ENCODE data around the gene SLAMF8.

SLAMF8 gene

GRCh38 chr1:159843459-159843858, 16.8 kb downstream of the SLAMF8 start:
- Histone ChIP-seq H4K20me1 (no peaks in the 10 kb centered on the region), H3K4me3 (no peak overlapping the region), H3K27me3 (no peaks in the 10 kb centered on the region; the same call in 1 of the 2 replicates), H3K4me1 (peaks cover 13% of the 10 kb centered on the region; the same call in 1 of the 2 replicates), H3K9me3 (no peaks in the 10 kb centered on the region), H3K9ac (no peak overlapping the region), H3K4me2 (no peak overlapping the region), H3K27ac (no peak overlapping the region), H3K36me3 (no peaks in the 10 kb centered on the region)
- no peak for TF ChIP-seq Cebpa-rat (IDR thresholded peaks at IDR 0.05)

GRCh38 chr1:159845751-159846629, 19.3 kb downstream of the SLAMF8 start:
- Histone ChIP-seq H3K27ac (no peak overlapping the region), H3K4me1 (no peaks in the 10 kb centered on the region), H4K20me1 (no peaks in the 10 kb centered on the region), H3K36me3 (no peaks in the 10 kb centered on the region), H3K27me3 (no peaks in the 10 kb centered on the region; the same call in 1 of the 2 replicates), H3K4me3 (no peak overlapping the region), H3K9ac (no peak overlapping the region), H3K4me2 (no peak overlapping the region), H3K9me3 (no peaks in the 10 kb centered on the region)
- TF ChIP-seq Cebpa-rat (IDR thresholded peaks at IDR 0.05), result no peak

- no peak overlapping the region for H3K9ac ChIP-seq
- no peaks in the 10 kb centered on the region for H3K36me3 ChIP-seq
- H3K4me3 ChIP-seq, result no peak overlapping the region
- no peaks in the 10 kb centered on the region for H4K20me1 ChIP-seq
- no peaks in the 10 kb centered on the region for H3K9me3 ChIP-seq
- H3K4me2 ChIP-seq, result no peak overlapping the region
- TF ChIP-seq Cebpa-rat (IDR thresholded peaks at IDR 0.05), result no peak
- no peaks in the 10 kb centered on the region for H3K4me1 ChIP-seq
- no peaks in the 10 kb centered on the region; the same call in none of the 2 replicates for H3K27me3 ChIP-seq
- no peak overlapping the region for H3K27ac ChIP-seq
Observed at GRCh38 chr1:159847231-159847630, 20.6 kb downstream of the SLAMF8 start.

GRCh38 chr1:159848326-159848725, 21.7 kb downstream of the SLAMF8 start:
- H3K4me1 ChIP-seq, result no peaks in the 10 kb centered on the region
- H3K36me3 ChIP-seq, result no peaks in the 10 kb centered on the region
- no peaks in the 10 kb centered on the region for H4K20me1 ChIP-seq
- H3K4me2 ChIP-seq, result no peak overlapping the region
- peaks cover 7% of the 10 kb centered on the region for H3K27me3 ChIP-seq
- H3K9ac ChIP-seq, result no peak overlapping the region
- no peak overlapping the region for H3K27ac ChIP-seq
- no peaks in the 10 kb centered on the region for H3K9me3 ChIP-seq
- TF ChIP-seq Cebpa-rat (IDR thresholded peaks at IDR 0.05), result no peak
- H3K4me3 ChIP-seq, result no peak overlapping the region

GRCh38 chr1:159849626-159850366, 23.1 kb downstream of the SLAMF8 start:
- Histone ChIP-seq H3K9ac (no peak overlapping the region), H3K9me3 (no peaks in the 10 kb centered on the region), H4K20me1 (no peaks in the 10 kb centered on the region), H3K27me3 (peaks cover 21% of the 10 kb centered on the region), H3K27ac (no peak overlapping the region), H3K4me1 (no peaks in the 10 kb centered on the region), H3K4me2 (no peak overlapping the region), H3K36me3 (no peaks in the 10 kb centered on the region), H3K4me3 (no peak overlapping the region)
- TF ChIP-seq Cebpa-rat (IDR thresholded peaks at IDR 0.05), result no peak

- Histone ChIP-seq H3K27ac (no peak overlapping the region), H3K27me3 (peaks cover 37% of the 10 kb centered on the region), H3K9me3 (no peaks in the 10 kb centered on the region), H3K9ac (no peak overlapping the region), H3K4me2 (no peak overlapping the region), H3K4me3 (no peak overlapping the region), H4K20me1 (no peaks in the 10 kb centered on the region), H3K36me3 (no peaks in the 10 kb centered on the region), H3K4me1 (no peaks in the 10 kb centered on the region)
- TF ChIP-seq Cebpa-rat (IDR thresholded peaks at IDR 0.05), result no peak
Observed at GRCh38 chr1:159851407-159851806, 24.7 kb downstream of the SLAMF8 start.

GRCh38 chr1:159853417-159854115, 26.9 kb downstream of the SLAMF8 start:
- Histone ChIP-seq H3K4me1 (no peaks in the 10 kb centered on the region), H3K27ac (no peak overlapping the region), H3K27me3 (peaks cover 38% of the 10 kb centered on the region), H3K4me2 (no peak overlapping the region), H3K36me3 (no peaks in the 10 kb centered on the region), H3K9me3 (no peaks in the 10 kb centered on the region), H3K9ac (no peak overlapping the region), H3K4me3 (no peak overlapping the region), H4K20me1 (no peaks in the 10 kb centered on the region)
- no peak for TF ChIP-seq Cebpa-rat (IDR thresholded peaks at IDR 0.05)

GRCh38 chr1:159854116-159854692, 27.5 kb downstream of the SLAMF8 start:
- no peak for TF ChIP-seq Cebpa-rat (IDR thresholded peaks at IDR 0.05)
- no peaks in the 10 kb centered on the region for H3K9me3 ChIP-seq
- peaks cover 38% of the 10 kb centered on the region for H3K27me3 ChIP-seq
- H3K36me3 ChIP-seq, result no peaks in the 10 kb centered on the region
- no peak overlapping the region for H3K27ac ChIP-seq
- H3K9ac ChIP-seq, result peak overlapping the region; percentile 55; the same call in 1 of the 2 replicates
- H3K4me1 ChIP-seq, result no peaks in the 10 kb centered on the region
- peak overlapping the region; percentile 65 for H3K4me3 ChIP-seq
- peak overlapping the region; percentile 81 for H3K4me2 ChIP-seq
- H4K20me1 ChIP-seq, result no peaks in the 10 kb centered on the region

- peaks cover 38% of the 10 kb centered on the region for H3K27me3 ChIP-seq
- no peaks in the 10 kb centered on the region for H3K9me3 ChIP-seq
- H3K9ac ChIP-seq, result peak overlapping the region; percentile 55; the same call in 1 of the 2 replicates
- H3K36me3 ChIP-seq, result no peaks in the 10 kb centered on the region
- H3K4me2 ChIP-seq, result peak overlapping the region; percentile 81
- TF ChIP-seq Cebpa-rat (IDR thresholded peaks at IDR 0.05), result no peak
- no peaks in the 10 kb centered on the region for H3K4me1 ChIP-seq
- no peak overlapping the region for H3K27ac ChIP-seq
- peak overlapping the region; percentile 65 for H3K4me3 ChIP-seq
- H4K20me1 ChIP-seq, result no peaks in the 10 kb centered on the region
Observed at GRCh38 chr1:159854693-159855192, 28.1 kb downstream of the SLAMF8 start.

All from BLaER1 (cell line).